ENCODE measurements around the gene FALEC.

DNA sequence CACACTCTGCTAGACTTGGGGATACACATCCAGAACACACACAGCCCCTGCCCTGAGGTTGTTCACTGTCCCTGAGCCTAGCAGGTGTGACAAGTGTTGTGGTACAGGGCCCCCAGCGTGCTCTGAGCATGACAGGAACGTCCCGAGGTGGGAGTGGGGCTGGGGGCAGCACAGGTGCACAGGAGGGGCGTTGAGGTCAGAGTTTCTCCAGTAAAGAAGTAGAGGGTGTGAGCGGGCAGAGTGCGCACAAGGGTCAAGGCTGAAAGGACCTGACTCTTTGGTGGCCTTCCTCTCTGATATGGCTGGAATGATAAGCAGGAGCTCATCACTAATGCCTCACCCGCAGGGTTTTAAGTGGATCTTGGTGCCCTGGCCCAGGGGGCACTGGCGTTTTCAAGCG is 1.3 kb upstream of the FALEC start:
- no peak for TF ChIP-seq POLR2A (IDR thresholded peaks at IDR 0.05)
- TF ChIP-seq, protein P1, sequence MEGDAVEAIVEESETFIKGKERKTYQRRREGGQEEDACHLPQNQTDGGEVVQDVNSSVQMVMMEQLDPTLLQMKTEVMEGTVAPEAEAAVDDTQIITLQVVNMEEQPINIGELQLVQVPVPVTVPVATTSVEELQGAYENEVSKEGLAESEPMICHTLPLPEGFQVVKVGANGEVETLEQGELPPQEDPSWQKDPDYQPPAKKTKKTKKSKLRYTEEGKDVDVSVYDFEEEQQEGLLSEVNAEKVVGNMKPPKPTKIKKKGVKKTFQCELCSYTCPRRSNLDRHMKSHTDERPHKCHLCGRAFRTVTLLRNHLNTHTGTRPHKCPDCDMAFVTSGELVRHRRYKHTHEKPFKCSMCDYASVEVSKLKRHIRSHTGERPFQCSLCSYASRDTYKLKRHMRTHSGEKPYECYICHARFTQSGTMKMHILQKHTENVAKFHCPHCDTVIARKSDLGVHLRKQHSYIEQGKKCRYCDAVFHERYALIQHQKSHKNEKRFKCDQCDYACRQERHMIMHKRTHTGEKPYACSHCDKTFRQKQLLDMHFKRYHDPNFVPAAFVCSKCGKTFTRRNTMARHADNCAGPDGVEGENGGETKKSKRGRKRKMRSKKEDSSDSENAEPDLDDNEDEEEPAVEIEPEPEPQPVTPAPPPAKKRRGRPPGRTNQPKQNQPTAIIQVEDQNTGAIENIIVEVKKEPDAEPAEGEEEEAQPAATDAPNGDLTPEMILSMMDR (IDR thresholded peaks at IDR 0.05), result no peak
- no peak for TF ChIP-seq POLR2AphosphoS5 (IDR thresholded peaks at IDR 0.05)
